COLO668 (cell line): ENCODE data around the gene RBP2.

Source experiments
- DNase-seq: peaks from one replicate; lab custom pipeline; 2025; ENCODE audit not compliant: unreplicated experiment; lab: John Stamatoyannopoulos, UW

Gene RBP2

DNA sequence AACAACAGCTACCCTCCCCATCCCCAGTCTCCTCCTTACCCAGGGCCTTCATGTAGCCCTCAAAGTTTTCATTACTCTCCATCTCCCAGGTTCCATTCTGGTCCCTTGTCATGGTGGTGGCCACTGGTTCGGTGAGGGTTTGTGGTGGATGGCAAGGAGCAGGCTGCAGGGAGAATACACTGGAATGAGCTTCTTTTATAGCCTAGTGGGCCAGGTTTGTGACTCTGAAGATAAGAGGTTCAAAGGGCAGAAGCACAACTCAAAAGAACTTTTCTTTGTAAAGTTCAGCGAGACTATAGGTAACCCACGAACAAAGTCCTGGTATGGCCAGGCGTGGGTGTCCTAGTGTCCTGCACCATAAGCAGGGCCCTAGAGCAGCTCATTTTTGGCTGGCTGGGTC is at the start of gene RBP2:
Gene RBP2 (minus strand): TSS at position 169 of the 400 bp plus-strand sequence. CDS start 57 bp downstream, at position 112.
- no peak for DNase-seq

DNA sequence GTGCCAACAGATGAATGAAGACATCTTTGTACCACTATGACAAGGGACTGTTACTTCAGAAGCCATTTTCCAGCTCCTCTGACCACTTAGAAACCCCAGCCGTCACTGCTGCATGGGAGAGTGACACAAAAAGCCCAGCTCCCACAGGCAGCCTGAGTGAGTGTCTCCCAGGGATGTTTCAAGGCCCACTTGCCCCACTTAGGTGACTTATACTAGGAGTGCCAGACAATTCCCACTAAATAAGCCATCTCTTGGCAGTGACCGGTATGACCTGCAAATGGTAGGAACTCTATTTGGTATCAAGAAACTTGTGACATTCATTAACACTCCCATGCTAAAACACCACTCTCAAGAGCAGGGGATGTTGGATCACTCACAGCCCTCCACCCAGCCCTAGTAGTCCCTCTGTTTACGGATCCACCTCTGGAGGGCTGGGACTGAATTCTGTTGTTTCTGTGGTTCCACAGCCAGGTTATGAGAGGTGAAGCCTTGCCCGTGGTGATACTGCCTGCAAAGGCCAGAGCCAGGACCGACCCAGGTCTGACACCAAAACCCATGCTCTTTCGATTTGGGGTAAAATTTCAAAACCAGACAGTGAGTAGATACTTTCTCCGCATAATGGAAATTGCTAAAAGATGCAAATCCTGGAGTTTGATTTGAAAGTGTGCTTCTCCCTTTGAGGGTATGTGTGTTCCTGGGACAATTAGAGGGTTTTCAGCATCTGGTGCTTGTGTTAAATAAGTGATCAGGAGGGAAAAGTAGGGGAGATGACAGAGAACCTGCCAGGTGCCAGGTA is 48.7 kb upstream of the RBP2 start:
- no peak for DNase-seq

DNA sequence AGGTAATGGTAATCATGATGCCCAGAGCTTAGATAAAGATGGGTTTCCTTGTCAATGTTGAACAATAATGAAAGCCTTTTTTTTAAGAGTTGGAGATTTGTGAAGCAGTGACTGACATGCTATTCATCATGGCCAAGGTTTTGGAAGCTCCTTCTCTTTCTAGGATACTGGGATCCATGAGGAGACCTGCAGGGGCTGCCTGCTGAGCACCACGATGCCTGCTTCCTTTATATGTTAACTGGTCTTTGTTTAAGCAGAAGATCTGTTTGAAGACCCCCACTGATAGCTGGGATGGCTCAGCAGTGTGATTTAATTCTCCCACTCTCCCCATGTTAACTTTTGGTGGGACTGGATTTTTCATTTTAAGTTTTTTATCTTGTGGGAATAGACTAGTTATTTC is 47.4 kb upstream of the RBP2 start:
- DNase-seq: no peak

DNA sequence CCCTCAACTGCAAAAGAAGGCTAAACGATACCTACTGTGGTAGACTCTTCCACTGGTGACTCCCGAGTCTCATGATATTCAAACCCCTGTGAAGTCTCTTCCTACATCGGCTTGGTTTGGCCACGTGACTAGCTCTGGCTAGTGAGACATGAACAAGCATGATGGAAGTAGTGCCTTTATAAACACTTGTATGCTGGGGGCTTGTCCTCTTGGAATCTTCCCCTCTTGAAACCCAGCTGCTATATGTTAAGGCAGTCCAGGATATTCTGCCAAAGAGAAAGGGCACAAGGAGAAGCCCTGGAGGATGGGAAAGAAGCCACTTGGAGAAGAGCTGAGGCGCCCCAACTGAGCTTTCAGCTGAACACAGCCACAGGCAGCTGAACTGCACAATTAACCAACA is 46.9 kb upstream of the RBP2 start:
- DNase-seq: no peak

DNA sequence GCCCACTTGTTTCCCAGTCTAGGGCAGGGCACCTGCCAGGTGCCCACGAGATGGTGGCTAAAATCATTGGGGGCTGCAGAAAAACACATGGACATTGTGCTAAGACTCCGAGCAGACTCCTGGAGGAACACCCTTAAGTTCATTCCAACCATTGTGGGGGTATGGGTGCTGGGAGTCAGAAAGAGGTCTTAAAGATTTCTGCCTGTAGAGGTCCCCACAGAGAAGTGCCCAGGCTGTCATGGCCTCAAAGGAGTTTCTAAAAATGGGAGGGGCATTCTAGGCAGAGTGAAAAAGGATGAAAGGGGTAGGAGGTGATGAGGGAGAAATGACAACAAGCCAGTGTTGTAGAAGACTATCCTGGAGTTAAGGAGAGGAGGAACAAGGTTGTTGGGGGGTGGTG is 46.1 kb upstream of the RBP2 start:
- DNase-seq: no peak

DNA sequence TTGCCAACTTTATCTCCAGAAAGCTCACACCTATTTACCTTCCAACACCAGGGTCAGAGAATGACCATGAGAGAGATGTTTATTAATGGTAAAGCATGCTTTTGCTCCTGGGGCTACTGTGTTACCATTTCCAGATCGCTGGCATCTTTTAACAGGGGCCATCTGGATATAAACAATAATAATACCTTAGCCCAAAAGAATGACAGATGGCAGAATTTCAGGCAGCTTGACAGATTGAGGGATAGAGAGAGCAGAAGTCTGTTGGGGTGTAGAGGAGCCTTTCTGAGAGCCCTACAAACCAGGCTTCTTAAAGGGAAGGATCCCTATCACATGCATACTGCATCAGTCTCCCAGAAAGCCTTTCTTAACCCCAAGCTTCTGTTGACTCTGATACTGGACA is 45.5 kb upstream of the RBP2 start:
- DNase-seq: no peak

DNA sequence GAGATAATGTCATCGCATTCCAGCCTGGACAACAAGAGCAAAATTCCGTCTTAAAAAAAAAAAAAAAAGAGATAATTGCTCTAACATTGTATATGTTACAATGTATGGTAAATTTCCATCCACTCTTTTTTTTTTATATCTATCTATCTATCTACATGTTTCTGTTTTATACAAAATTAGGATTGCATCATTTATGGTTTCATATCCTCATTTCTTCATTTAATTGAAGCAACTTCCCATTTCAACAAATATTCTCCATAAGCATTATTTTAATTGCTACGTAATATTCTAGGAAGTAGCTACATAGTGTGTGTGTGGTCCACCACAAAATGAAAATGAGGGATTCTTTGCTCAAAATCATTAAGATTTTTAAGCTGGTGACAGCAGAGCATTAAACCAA is 44.8 kb upstream of the RBP2 start:
- no peak for DNase-seq

DNA sequence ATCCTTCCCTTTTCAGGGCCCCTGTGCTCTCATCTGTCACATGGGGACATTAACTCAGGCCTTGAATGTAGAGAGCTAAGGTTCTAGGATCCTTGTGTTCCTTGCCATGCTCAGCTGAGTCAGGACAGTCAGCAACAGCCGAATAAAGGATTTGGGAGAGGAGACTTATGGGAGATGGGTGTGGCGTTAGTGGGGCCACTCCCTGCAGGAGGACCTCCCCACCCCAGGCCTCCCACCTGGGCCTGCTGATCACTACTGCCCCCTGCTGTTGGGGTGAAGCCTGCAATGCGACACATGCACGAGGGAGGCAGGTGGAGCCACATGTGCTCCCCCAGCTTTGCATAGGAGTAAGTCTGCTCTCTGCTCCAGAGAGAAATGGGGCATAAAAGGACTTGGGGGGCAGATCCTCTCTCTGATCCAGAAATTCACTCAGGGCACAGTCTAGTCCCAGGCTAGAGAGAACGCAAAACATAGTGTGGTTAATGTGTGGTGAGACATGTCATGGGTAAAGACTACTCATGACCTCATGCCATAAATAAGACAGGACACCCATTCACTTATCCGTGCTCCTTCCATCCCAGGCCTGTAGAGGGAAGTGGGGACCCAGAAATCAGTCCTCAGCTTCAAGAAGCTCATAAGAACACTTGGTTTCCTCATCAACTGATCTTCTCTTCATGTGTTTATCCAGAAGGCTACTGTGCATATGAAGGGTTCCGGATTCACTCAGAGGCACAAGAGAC is 43.9 kb upstream of the RBP2 start:
- no peak for DNase-seq

DNA sequence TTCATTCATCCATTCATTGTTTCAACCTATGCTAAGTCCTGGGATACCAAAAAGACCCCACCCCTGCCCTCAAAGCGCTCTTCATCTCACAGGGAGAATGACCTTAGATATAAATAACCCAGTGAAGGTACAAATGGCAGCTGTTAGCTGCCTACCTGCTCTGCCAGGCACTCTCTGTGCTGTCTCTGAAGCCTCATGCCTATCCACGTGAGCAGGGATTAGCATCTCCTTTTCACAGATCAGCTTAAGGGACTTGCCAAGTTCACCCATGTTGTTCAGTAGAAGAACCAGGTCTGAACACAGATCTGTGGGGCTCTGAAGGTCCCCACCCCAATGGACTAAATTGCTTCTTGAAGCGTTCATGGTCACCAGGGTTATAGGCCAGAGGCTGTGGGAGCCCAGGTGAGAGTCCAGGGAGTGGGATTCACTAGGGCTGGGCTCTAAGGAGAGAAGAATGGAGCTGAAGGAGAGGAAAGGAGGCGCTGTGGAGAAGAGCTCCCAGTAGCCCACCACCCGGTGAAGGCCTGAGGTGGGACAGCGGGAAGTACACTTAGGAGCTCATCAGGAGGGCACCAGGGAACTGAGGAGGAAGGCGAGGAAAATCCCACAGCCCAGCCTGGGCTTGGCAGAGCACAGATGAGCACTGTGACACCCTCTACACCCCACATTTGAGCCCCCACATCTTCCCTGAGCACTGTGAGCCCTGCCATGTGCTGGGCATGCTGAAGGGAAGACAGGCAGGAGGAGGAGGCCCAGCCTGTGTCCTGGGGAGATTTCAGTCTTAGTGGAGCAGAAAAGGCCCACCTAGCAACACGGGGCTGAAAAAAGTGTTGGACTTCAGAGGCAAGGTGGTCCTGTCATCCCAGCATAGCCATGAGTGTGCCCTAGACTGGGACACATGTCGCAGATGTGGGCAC is 42.9 kb upstream of the RBP2 start:
- DNase-seq: no peak

DNA sequence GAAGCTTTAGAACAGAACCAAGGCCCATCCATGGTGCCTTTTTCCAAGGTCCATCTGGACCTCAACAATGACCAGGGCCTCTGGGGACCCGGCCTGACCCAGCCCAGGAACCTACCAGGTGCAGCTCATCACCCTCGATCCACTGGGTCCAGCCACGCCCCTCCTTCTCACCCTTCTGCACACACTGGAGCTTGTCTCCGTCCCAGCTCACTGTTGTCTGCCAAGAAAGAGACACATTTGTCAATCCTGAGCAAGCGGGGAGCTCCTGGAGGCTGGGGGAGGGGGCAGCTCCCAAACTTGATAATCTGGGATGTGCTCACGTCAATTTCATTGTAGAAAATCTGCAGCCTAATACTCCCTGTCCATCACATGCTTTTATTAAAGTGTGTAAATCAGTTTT is 42.0 kb upstream of the RBP2 start:
- DNase-seq: no peak

DNA sequence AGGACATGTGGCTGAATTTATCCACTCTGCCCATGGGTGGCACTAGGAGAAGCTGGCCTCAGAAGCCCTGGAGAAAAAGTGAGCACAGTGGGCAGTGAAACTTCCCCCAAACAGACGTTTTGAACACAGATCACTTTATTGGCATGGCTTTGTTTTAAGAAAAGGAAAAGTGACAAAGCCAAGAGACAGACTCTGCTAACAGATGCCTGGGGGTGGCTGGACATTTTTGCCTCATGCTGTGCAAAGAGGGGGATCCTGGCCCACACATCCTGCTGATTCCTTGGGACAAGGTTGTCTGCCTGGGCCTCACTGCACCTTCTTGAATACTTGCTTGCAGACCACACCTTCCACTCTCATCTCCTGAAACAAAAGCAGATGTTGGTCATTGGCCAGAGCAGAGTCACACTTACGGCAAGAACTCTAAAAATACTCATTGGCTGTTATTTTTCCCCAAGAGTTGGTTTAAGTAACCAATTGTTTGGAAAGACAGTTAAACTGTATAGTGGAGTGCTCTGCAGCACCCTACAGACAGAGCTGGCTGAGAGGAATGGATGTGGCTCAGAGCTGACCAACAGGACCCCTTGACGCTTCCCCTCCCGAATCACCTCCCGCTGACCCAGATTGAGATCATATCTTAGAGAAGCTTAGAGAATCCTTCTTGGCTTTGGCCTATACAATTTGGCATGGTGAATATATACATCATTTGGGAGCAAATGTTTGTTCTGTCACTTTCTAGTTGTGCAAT is 41.2 kb upstream of the RBP2 start:
- DNase-seq: no peak

DNA sequence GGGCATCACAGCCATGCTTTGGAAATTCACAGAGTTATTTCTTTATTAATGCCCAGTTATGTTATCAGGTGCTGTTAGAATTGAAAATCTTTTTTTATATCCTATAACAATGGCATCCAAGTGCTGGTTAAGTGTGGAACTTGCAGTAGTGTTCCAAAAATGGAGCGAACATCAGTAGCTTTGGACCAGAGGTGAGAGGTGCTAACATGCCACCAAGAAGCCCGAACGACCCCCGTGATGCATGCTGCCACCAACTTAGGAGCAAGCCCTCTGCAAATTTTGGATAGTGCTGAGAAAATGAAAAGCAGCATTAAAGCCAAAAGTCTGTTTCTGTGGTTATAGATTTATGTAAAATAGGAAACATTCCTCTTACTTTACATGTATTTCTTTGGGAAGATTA is 38.4 kb upstream of the RBP2 start:
- DNase-seq: no peak

DNA sequence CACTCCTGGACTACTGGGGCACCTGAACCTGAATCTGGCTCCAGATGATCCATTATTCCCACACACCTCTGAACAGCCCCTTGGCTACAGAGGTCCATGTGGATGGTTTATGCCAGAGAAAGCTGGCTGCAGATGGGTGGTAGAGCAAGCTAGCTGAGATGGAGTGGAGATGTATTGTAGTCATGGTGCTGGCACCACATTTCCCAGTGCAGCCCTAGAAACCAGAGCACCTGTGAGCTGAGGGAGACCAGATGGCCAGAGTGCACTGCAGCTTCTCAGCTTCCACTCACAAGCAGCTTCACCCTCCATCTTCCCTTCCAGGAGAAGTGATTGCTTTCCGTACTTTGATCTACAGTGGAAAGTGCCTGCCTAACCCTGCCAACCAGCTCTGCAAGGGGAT is 33.3 kb upstream of the RBP2 start:
- DNase-seq: no peak

DNA sequence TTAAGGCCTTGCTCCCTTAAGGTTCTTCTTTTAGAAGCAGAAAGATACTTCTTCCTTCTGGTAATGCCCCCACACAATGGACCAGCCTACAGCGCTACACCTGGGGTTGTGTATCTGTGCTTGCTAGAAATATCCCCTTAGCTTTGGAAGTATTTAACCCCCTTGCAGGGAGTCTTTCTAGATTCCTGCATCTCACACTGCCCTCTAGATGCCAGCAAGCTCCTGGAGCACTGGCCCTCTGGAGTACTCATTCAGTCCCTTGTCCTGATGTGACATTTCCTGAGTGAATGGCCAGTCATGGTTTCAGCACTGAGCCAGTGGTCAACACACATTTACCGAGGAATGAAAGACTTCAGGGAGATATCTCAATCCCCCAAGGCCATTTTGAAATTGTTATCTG is 30.4 kb upstream of the RBP2 start:
- DNase-seq: no peak

DNA sequence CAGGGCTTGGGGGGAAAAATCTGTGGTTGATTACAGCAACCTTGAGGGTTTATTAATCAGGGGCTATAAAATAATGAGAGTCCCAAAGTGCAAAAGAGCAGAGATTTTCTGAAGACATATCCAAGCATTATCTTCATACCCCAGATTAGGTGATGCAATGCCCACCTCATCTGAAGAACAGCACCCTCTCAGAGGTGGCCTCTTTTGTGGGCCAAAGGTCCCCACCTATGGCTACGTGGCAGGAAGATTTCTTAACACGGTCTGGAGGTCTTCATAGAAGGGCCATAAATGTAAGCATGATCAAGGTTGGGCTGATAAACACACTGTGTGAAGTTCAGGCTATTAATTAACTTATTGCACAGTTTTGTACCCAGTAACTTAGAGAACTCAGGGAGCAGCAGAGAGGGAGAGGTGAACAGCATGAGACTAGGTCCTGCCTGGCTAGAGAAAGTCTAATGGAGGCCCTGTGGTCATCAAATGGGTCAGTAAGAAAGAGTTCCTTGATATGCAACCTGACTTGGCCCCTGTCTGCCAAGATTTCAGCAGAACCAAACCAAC is 29.6 kb upstream of the RBP2 start:
- DNase-seq: no peak

DNA sequence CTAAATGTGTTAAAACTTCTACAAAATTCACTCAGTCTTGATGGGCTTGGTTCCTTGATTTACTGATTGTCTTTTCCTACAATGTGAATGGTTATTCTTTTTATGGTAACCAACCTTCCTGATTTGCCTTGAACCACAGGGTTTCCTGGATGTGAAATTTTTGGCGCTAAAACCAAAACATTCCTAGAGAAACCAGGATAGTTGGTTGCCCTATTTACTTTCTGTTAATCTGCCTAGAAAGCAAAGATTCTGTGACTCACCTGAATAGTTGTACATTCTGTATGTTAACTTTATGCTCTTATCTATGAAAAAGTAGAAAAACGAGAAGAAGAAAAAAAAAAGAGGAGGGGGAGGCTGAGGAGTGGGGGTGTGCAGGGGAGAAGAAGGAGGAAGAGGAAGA is 23.2 kb upstream of the RBP2 start:
- no peak for DNase-seq

DNA sequence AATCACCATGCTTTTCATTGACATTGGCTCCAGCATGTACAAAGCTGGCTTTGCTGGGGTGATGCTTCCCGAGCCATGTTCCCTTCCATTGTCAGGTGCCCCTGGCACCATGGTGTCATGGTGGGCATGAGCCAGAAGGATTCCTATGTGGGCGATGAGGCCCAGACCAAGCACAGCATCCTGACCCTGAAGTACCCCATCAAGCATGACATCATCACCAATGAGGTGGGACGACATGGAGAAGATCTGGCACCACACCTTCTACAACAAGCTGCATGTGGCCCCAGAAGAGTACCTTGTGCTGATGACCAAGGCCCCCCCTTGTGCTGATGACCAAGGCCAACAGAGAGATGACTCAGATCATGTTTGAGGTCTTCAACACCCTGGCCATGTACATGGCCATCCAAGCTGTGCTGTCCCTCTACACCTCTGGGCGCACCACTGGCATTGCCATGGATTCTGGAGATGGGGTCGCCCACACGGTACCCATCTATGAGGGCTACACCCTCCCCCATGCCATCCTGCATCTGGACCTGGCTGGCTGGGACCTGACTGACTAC is 17.6 kb upstream of the RBP2 start:
- DNase-seq: no peak

DNA sequence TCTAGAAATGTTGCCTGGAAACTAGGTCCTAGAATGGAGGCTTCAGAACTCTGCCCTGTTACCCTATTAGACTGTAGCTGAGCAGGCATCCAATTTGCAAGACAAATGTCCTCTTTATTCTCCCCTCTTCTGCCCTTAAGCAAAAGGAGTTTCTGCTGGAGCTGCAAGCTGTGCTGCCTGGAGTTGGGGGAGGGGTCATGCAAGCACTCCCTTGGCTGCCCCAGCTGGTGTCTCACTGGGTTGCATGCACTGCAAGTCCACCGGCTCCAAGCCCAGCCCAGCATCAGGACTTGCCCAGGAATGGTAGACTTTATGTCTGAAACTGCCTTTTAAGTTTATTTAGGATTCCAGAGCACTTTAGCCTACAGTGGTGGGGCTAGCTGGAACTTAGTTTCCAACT is 15.7 kb upstream of the RBP2 start:
- peak; percentile 36 for DNase-seq

DNA sequence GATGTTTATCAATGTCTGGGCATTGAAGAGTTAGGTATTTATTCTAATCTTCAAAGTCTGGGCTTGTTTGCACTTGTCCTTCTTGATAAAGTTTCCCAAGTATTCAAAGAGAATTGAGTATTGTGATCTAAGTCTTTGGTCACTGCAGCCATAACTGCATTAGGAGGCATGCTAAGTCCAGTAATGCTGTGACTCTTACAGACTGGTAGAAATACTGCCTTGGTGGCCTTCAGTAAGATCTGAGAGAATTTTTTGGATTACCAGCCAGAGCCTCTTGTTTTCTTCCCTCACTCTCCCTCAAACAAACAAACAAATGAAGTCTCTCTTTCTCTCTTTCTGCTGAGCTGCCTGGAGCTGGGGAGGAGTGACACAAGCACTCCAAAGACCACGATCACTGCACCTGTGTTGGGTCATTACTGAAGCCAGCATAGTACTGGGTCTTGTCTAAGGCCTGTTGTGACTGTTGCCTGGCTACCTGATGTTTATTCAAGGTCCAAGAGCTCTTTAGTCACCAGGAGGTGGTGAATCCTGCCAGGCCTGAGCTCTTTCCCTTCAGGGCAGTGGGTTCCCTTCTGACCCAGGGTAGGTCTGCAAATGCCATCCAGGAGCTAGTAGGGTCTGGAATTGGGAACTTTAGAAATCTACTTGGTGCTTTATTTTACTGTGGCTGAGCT is 14.8 kb upstream of the RBP2 start:
- peak; percentile 78 for DNase-seq

DNA sequence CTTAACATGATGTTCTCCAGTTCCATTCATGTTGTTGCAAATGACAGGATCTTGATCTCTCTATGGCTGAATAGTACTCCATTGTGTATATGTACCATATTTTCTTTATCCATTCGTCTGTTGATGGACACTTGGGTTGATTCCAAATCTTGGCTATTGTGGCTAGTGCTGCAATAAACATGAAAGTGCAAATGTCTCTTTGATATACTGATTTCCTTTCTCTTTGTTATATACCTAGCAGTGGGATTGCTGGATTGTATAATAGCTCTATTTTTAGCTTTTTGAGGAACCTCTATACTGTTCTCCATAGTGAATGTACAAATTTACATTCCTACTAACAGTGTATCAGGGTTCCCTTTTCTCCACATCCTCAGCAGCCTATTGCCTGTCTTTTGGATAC is 5.9 kb upstream of the RBP2 start:
- no peak for DNase-seq
